Natural killer cell (primary cell): Measurements from ENCODE around the gene RPAIN. TPM values are rescaled to one million over a fixed set of nuclear protein-coding genes. Genes with fewer than 3 reads are reported as not detected.
A peak's percentile ranks its signal among the peaks of the same experiment; 100 is the strongest.
"Not testable (repeated sequence)": the region's sequence is repeated elsewhere in the genome, so short reads cannot be mapped to it uniquely, and the experiment has no call there.

Experiments used
- ATAC-seq, 3 donors: fragments of 150-1000 bp in 2 of 3; fragments of 200-7000 bp in 1 of 3; cut with Tn5 transposase; 1 replicate in 1 of 3; 2 replicates in 2 of 3; pipeline ENCODE4 v1.10.0; 2021; ENCODE audit warnings: mild to moderate bottlenecking in 2 of 3, moderate library complexity in 2 of 3
- DNase-seq, 2 donors: peaks; one replicate each; pipeline versions ENCODE4 v3.0.0 to v3.0.0-alpha.2; 2013 to 2021; ENCODE audit warnings: mixed read lengths in 1 of 2
- H3K27ac ChIP-seq: one replicate; pipeline ENCODE4 v1.5.1; 2013; ENCODE audit warnings: mild to moderate bottlenecking, low read length
- H3K27me3 ChIP-seq: one replicate; pipeline ENCODE4 v1.6.1; 2013; ENCODE audit warnings: low read length; ENCODE audit not compliant: control insufficient read depth, insufficient read depth
- H3K36me3 ChIP-seq: one replicate; pipeline ENCODE4 v1.6.1; 2013; ENCODE audit warnings: low read length; ENCODE audit not compliant: control insufficient read depth, insufficient read depth
- H3K4me1 ChIP-seq: one replicate; pipeline ENCODE4 v1.6.1; 2013; ENCODE audit warnings: low read length; ENCODE audit not compliant: control insufficient read depth, insufficient read depth
- H3K4me3 ChIP-seq: one replicate; pipeline ENCODE4 v1.5.1; 2013; ENCODE audit warnings: low read length
- H3K9me3 ChIP-seq: one replicate; pipeline ENCODE4 v1.6.1; 2013; ENCODE audit warnings: low read length; ENCODE audit not compliant: control insufficient read depth, insufficient read depth
- H3K27ac Mint-ChIP-seq, 2 donors: one replicate each; pipeline ENCODE4 v1.8.0; 2022; ENCODE audit warnings: mild to moderate bottlenecking in 2 of 2, mixed read lengths in 2 of 2, moderate library complexity in 1 of 2
- H3K27me3 Mint-ChIP-seq, 2 donors: one replicate each; pipeline ENCODE4 v1.8.0; 2022; ENCODE audit warnings: low read depth in 2 of 2, mixed read lengths in 2 of 2
- H3K36me3 Mint-ChIP-seq: one replicate; pipeline ENCODE4 v1.8.0; 2022; ENCODE audit warnings: mixed read lengths
- H3K4me1 Mint-ChIP-seq, 2 donors: one replicate each; pipeline ENCODE4 v1.8.0; 2022; ENCODE audit warnings: mixed read lengths in 2 of 2
- H3K4me3 Mint-ChIP-seq: one replicate; pipeline ENCODE4 v1.8.0; 2022; ENCODE audit warnings: mild to moderate bottlenecking, moderate library complexity, mixed read lengths
- H3K9me3 Mint-ChIP-seq, 2 donors: one replicate each; pipeline ENCODE4 v1.8.0; 2022; ENCODE audit warnings: mixed read lengths in 2 of 2
- WGBS: methylation state at CpG from one replicate; pipeline ENCODE4 v1.1.7; 2013; ENCODE audit warnings: missing lambda C conversion rate; ENCODE audit not compliant: insufficient coverage; 5-methylcytosine and 5-hydroxymethylcytosine counted together
- intact Hi-C: fragments of 100-400 bp; cut with micrococcal nuclease; formaldehyde crosslinking; loops from one replicate; pipeline ENCODE4 v1.14.2; 2022
- total RNA-seq, 4 donors: library from RNA; stranded (reverse); fragments of 120-200 nt in 1 of 4; gene quantifications; one replicate each; pipeline versions ENCODE4 v1.2.3 to v1.2.4, GENCODE V29; 2013 to 2022
- TF ChIP-seq, protein P1 (sequence below): fragments of 200-600 bp; IDR thresholded peaks from one replicate; pipeline ENCODE4 v1.8.0; 2022; ENCODE audit warnings: antibody characterized with exemption

The RPAIN gene
- total RNA-seq, 3 donors from 2014 or later (not counting 1 experiment from before 2014, with no cell fraction given) = 61.8 to 87.7 (median 74.4) TPM

DNA sequence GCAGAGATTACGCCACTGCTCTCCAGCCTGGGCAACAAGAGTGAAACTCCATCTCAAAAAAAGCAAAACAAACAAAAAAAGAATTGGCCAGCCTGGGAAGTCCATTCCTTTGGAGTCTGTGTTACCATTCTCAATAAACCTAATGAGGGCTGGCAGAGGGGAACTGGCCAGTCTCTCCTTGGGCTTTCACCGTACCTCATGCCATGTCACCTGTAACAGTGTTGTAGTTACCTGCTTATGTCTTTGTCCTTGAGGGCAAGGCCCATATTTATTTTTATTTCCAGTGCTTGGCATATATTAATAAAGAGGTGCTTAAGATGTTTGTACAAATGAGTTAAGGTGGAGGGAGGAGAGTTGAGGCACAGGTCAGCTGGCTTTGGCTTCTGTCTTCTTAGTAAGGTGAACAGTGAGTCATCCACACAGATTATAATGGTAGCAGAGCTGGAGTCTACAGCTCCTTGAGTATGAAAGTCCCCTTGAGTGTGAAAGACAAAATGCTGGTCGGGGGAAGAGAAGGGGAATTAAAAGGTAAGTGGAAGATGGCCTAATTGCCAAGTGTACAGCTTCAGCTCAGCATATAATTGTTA lies 10.5 kb downstream of the RPAIN start:
- Histone ChIP-seq H3K27ac (no peak overlapping the region), H3K9me3 (no peaks in the 10 kb centered on the region), H3K4me1 (no peaks in the 10 kb centered on the region), H3K27me3 (no peaks in the 10 kb centered on the region), H3K4me3 (no peak overlapping the region), H3K36me3 (peaks cover 76% of the 10 kb centered on the region)
- ATAC-seq = no peak
- DNase-seq = no peak
- Mint-ChIP-seq H3K27ac (peak overlapping the region in 1 of 2 donors; percentile 70), H3K27me3 (no peaks in the 10 kb centered on the region), H3K4me3 (no peak overlapping the region), H3K9me3 (no peaks in the 10 kb centered on the region), H3K4me1 (peaks cover 9 to 14% of the 10 kb centered on the region in 2 donors), H3K36me3 (peaks cover 10% of the 10 kb centered on the region)
- intact Hi-C loops = loop anchor here (10.0 kb wide), 1 partner anchor 316 kb away; the partner anchor contains the start of genes USP6 and ZNF232
- TF ChIP-seq, protein P1, sequence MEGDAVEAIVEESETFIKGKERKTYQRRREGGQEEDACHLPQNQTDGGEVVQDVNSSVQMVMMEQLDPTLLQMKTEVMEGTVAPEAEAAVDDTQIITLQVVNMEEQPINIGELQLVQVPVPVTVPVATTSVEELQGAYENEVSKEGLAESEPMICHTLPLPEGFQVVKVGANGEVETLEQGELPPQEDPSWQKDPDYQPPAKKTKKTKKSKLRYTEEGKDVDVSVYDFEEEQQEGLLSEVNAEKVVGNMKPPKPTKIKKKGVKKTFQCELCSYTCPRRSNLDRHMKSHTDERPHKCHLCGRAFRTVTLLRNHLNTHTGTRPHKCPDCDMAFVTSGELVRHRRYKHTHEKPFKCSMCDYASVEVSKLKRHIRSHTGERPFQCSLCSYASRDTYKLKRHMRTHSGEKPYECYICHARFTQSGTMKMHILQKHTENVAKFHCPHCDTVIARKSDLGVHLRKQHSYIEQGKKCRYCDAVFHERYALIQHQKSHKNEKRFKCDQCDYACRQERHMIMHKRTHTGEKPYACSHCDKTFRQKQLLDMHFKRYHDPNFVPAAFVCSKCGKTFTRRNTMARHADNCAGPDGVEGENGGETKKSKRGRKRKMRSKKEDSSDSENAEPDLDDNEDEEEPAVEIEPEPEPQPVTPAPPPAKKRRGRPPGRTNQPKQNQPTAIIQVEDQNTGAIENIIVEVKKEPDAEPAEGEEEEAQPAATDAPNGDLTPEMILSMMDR = no peak
- WGBS = 94% methylated on average over 2 of the region's 3 CpGs

DNA sequence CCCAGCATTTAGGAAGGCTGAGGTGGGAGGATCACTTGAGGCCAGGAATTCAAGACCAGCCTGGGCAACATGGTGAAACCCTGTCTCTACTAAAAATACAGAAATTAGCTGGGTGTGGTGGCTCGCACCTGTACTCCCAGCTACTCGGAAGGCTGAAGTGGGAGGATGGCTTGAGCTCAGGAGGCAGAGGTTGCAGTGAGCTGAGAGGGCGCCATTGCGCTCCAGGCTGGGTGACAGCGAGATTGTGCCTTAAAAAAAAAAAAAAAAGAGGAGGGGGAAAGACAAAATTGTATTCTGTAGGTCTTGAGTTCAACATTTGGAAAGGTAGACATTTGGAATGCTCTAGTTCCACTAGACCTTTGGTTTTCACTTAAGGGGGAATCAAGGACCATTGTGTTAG lies 11.3 kb downstream of the RPAIN start:
- H3K36me3 ChIP-seq = peaks cover 70% of the 10 kb centered on the region
- not testable (repeated sequence) for H3K27ac ChIP-seq, H3K4me1 ChIP-seq, ATAC-seq, H3K4me3 Mint-ChIP-seq, H3K27me3 Mint-ChIP-seq, H3K9me3 ChIP-seq, DNase-seq, H3K9me3 Mint-ChIP-seq, H3K27me3 ChIP-seq, H3K4me3 ChIP-seq
- Mint-ChIP-seq H3K27ac (peak overlapping the region in 1 of 2 donors; percentile 70), H3K36me3 (peaks cover 10% of the 10 kb centered on the region), H3K4me1 (peaks cover 12 to 14% of the 10 kb centered on the region in 2 donors)
- WGBS = 79% methylated on average over 5 of the region's 5 CpGs
- intact Hi-C loops = loop anchor here (10.0 kb wide), 1 partner anchor 316 kb away; the partner anchor contains the start of genes USP6 and ZNF232

DNA sequence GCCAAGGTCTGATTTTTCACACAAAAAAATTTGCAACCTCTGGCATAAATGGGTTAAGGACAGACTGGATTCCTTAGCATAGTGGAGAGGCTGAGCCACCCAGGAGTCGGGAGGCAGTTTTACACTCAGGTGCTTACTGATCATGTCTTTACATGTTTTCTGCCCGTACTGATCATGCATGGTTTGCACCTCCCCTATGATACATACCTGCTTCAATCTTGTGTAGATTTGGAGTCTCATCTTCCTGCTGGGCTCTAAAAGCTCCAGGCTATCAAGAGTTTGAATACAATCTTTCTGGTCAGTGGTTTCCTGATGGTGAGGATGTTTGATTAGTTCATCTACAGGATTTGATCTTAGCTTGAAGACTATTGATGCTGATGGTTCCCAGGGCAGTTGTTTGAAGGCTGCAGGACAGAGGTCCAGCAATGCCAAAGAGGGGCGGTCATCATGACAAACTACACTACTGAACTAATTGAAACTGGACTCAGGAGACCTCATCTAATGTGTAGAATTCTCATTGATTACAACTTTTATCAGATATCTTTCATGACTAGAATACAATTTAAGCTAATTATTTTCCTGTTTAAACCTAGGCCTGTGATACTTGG lies 12.1 kb downstream of the RPAIN start:
- Mint-ChIP-seq H3K36me3 (peaks cover 10% of the 10 kb centered on the region), H3K27me3 (no peaks in the 10 kb centered on the region), H3K4me3 (no peak overlapping the region), H3K27ac (peak overlapping the region in 1 of 2 donors; percentile 24), H3K4me1 (peaks cover 14 to 20% of the 10 kb centered on the region in 2 donors), H3K9me3 (no peaks in the 10 kb centered on the region)
- Histone ChIP-seq H3K36me3 (peaks cover 70% of the 10 kb centered on the region), H3K27me3 (no peaks in the 10 kb centered on the region), H3K9me3 (no peaks in the 10 kb centered on the region), H3K27ac (no peak overlapping the region), H3K4me1 (no peaks in the 10 kb centered on the region), H3K4me3 (no peak overlapping the region)
- TF ChIP-seq, protein P1 = no peak
- DNase-seq = no peak
- ATAC-seq = no peak
- intact Hi-C loops = loop anchor here (10.0 kb wide), 1 partner anchor 317 kb away; the partner anchor contains the start of genes USP6 and ZNF232
- WGBS = 94% methylated on average over 3 of the region's 3 CpGs

DNA sequence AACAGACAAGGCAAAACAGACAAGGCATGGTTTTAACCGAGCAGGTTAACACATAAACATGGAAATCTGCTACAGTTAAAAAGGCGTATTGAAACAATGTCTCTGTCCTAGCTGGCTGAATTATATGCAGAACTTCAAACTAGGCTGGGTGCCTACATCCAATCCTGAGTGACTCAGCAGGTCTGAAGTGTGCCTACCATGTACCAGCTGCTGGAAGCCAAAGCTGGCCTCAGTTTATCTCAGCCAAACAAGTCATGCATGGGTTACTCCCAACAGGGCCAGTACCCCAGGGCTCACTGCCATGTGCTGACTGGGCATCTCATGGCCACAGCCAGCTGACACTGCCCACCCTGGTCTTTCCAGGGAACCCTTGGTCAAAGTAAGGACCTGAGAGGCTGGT lies 15.0 kb downstream of the RPAIN start:
- no peak overlapping the region for H3K27ac Mint-ChIP-seq
- no peak overlapping the region for H3K27ac ChIP-seq
- ATAC-seq = no peak
- no peaks in the 10 kb centered on the region for H3K9me3 ChIP-seq
- peaks cover 13% of the 10 kb centered on the region for H3K4me1 ChIP-seq
- H3K36me3 Mint-ChIP-seq = no peaks in the 10 kb centered on the region
- H3K36me3 ChIP-seq = peaks cover 49% of the 10 kb centered on the region
- H3K9me3 Mint-ChIP-seq = no peaks in the 10 kb centered on the region
- H3K4me1 Mint-ChIP-seq = peaks cover 28 to 37% of the 10 kb centered on the region in 2 donors
- intact Hi-C loops = loop anchor here (10.0 kb wide), 1 partner anchor 320 kb away; the partner anchor contains the start of genes USP6 and ZNF232
- no peaks in the 10 kb centered on the region for H3K27me3 Mint-ChIP-seq
- TF ChIP-seq, protein P1 = no peak
- no peak overlapping the region for H3K4me3 Mint-ChIP-seq
- WGBS = 98% methylated on average over 2 of the region's 2 CpGs
- H3K4me3 ChIP-seq = no peak overlapping the region
- no peaks in the 10 kb centered on the region for H3K27me3 ChIP-seq
- no peak for DNase-seq

DNA sequence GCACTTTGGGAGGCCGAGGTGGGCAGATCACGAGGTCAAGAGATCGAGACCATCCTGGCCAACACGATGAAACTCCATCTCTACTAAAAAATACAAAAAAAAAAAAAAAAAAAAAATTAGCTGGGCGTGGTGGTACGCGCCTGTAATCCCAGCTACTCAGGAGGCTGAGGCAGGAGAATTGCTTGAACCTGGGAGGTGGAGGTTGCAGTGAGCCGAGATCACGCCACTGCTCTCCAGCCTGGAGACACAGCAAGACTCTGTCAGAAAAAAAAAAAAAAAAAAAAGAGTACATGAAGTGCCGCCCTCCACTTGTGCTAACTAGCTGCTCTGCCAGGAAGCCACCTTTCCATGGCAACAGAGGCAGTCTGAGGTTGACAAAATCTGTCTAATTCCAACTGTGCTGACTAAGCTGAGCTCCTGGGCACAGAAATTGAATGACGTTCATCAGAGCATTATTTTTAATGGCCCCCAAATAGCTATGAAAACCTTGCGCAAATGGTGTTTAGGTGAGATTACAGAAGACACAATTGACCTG lies 15.9 kb downstream of the RPAIN start:
- Mint-ChIP-seq H3K4me3 (peak overlapping the region; percentile 17), H3K4me1 (peaks cover 24 to 32% of the 10 kb centered on the region in 2 donors)
- WGBS = 87% methylated on average over 7 of the region's 12 CpGs
- not testable (repeated sequence) for H3K27ac ChIP-seq, H3K36me3 Mint-ChIP-seq, H3K9me3 Mint-ChIP-seq, ATAC-seq, H3K4me3 ChIP-seq, H3K27me3 ChIP-seq, DNase-seq, H3K27ac Mint-ChIP-seq, H3K9me3 ChIP-seq, H3K27me3 Mint-ChIP-seq
- intact Hi-C loops = loop anchor here (10.0 kb wide), 1 partner anchor 321 kb away; the partner anchor contains the start of genes USP6 and ZNF232
- Histone ChIP-seq H3K36me3 (peaks cover 43% of the 10 kb centered on the region), H3K4me1 (peaks cover 13% of the 10 kb centered on the region)
